ENCODE measurements around the gene RDH8.

RDH8 gene

DNA sequence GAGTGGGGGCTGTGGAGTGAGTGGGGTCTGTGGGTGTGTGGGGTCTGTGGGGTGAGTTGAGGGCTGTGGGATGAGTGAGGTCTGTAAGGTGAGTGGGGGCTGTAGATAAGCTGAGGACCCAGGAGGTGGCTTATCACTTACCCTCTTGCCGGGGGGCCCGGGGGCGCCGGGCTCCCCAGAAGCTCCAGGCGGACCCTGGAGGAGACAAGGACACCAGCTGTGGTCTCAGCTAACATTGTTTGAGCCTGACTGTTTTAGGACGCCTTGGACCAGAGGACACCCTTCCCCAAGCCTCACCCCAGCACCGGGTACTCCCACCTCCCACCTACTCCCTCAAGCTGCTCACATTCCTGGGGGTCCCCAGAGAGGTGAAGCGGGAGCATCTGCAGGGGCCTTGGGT, 42.8 kb upstream of the RDH8 start:
- in situ Hi-C loops (cut with MboI; ENCODE audit: low pct_unique_long_range_greater_than_20kb, low sequenced_read_pairs, unreplicated experiment) = no loop called here
- TF ChIP-seq, protein P1, sequence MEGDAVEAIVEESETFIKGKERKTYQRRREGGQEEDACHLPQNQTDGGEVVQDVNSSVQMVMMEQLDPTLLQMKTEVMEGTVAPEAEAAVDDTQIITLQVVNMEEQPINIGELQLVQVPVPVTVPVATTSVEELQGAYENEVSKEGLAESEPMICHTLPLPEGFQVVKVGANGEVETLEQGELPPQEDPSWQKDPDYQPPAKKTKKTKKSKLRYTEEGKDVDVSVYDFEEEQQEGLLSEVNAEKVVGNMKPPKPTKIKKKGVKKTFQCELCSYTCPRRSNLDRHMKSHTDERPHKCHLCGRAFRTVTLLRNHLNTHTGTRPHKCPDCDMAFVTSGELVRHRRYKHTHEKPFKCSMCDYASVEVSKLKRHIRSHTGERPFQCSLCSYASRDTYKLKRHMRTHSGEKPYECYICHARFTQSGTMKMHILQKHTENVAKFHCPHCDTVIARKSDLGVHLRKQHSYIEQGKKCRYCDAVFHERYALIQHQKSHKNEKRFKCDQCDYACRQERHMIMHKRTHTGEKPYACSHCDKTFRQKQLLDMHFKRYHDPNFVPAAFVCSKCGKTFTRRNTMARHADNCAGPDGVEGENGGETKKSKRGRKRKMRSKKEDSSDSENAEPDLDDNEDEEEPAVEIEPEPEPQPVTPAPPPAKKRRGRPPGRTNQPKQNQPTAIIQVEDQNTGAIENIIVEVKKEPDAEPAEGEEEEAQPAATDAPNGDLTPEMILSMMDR (IDR thresholded peaks at IDR 0.05; ENCODE audit: extremely low read depth, insufficient read depth, missing control alignments) = no peak
- DNase-seq (ENCODE audit: low spot score) = no peak

DNA sequence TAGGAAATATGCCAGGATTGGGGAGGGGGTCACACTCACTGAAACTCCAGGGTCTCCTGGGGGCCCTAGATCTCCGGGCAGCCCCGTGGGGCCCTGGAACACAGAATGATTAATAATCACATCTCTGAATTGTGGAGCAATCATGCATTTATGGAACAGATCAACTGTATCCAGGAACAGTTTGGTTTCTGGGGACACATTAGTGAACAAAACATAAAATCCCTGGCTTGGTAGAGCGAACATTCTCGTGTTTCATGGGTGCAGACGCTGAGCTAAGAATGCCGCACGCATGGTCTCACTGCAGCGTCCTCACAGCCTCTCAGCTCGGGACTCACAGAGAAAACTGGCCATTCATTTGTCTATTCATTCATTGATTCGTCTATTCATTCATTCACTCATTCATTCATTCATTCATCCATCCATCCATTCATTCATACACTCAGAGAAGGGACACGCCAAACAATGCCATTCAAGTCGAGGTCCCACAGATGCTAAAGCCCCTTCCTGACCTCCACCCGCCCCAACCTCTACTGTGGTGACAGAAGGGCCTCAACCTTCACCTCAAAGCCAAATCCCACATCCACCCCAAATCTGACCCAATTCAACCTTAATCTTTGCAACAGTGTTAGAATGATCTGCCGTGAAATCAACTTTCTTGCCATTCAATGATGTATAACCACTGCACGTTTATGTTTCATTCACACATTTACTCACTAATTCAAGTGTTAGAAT, 42.0 kb upstream of the RDH8 start:
- no peak for DNase-seq (ENCODE audit: low spot score)
- TF ChIP-seq, protein P1 (IDR thresholded peaks at IDR 0.05; ENCODE audit: extremely low read depth, insufficient read depth, missing control alignments) = no peak
- in situ Hi-C loops (cut with MboI; ENCODE audit: low pct_unique_long_range_greater_than_20kb, low sequenced_read_pairs, unreplicated experiment) = no loop called here

DNA sequence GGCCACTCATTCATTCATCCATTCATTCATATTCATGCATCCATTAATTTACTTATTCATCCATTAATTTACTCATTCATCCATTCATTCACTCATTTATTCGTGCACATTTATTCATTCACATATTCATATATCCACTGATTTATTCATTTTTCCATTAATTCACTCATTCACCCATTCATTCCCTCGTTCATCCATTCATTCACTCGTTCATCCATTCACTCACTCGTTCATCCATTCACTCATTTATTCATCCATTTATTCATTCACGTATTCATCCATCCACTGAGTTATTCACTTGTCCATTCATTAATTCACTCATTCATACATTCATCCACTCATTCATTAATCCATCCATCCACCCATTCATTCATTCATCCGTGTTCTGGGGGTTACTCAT, 41.2 kb upstream of the RDH8 start:
- DNase-seq (ENCODE audit: low spot score) = no peak
- in situ Hi-C loops (cut with MboI; ENCODE audit: low pct_unique_long_range_greater_than_20kb, low sequenced_read_pairs, unreplicated experiment) = no loop called here
- TF ChIP-seq, protein P1 (IDR thresholded peaks at IDR 0.05; ENCODE audit: extremely low read depth, insufficient read depth, missing control alignments) = no peak

DNA sequence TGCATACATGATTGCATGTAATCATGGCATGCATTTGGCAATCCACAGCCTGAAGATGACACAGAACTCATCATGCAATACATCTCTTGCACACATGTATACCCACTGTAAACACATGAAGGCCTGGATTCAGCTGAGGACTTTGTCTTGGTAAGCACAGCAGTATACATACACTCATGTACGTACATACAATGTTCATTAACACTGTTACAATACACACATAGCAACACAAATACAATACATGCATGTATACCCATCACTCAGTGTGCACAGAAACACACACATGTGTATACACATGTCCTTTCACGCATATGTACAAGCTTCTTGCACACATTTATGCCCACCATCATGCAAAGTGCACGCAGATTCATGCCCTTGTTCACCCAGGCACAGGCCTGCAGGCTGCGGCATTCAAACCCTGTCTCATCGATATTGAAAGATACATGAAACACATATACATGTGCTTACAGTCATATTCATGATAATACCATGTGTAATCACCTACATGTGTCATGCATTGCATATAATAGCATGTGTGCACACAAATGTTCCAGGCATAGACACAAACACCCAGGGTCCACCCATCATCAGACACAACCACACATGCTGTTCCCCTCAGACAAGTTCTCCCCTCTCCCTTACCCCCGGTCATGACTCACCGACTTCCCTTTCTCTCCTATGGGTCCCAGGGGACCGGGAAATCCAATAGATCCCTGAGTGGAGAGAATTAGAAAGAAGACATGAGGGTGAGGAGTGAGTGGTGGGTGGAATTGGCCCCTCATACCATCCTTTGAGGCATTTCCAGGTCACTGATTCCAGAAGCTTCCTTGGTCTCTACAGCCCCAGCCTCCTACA, 31.6 kb upstream of the RDH8 start:
- in situ Hi-C loops (cut with MboI; ENCODE audit: low pct_unique_long_range_greater_than_20kb, low sequenced_read_pairs, unreplicated experiment) = no loop called here

DNA sequence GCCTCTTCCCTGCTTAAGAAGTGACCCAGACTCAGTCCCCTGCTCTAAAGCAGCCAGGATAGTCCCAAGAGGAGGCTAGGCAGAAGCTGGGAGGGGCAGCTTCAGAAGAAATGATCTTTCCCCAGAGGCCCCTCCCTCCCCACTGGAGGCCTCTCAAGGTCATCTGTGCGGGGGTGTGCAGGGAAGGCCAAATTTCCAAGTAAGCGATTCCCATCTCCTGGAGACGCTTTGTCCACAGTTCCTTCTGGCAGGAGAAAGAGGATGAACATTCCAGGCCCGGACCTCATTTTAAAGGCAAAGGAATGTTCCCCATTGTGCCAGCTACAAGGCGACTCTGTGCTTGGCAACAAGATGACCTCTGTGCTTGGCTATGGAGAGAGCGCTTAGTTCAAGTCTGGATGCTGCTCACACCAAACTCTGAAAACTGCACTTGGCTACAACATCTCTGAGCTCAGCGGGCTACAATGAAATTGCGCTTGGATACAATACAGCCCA, 26.4 kb upstream of the RDH8 start:
- no peak for DNase-seq (ENCODE audit: low spot score)
- TF ChIP-seq, protein P1 (IDR thresholded peaks at IDR 0.05; ENCODE audit: extremely low read depth, insufficient read depth, missing control alignments) = no peak
- in situ Hi-C loops (cut with MboI; ENCODE audit: low pct_unique_long_range_greater_than_20kb, low sequenced_read_pairs, unreplicated experiment) = no loop called here

More for the DNA sequence above, 31.6 kb upstream of the RDH8 start:
- TF ChIP-seq, protein P1 (IDR thresholded peaks at IDR 0.05; ENCODE audit: extremely low read depth, insufficient read depth, missing control alignments) = no peak
- DNase-seq (ENCODE audit: low spot score) = no peak

DNA sequence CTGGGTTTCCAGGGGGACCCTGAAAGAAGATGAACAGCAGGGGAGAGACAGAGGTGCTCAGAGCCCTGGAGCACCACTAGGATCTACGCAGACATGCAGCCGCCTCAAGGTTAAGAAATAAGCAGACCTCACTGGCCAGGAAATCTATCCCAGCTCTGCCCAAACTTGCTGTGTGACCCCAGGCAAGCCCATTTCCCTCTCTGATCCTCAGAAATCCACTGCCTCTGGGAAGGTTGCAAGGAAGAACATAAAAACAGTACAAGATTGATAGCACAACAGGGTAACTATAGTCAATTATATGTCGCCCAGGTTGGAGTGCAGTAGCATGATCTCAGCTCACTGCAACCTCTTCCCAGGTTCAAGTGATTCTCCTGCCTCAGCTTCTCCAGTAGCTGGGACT, 23.8 kb upstream of the RDH8 start:
- in situ Hi-C loops (cut with MboI; ENCODE audit: low pct_unique_long_range_greater_than_20kb, low sequenced_read_pairs, unreplicated experiment) = no loop called here
- no peak for DNase-seq (ENCODE audit: low spot score)
- TF ChIP-seq, protein P1 (IDR thresholded peaks at IDR 0.05; ENCODE audit: extremely low read depth, insufficient read depth, missing control alignments) = no peak

All from GM13977 (cell line).